HEK293 (cell line): Measurements from ENCODE around the gene CNPY4.

Experiments used
- CTCF ChIA-PET: fragments of 350-600 bp; formaldehyde crosslinking; extraction: SDS; loops from one replicate; lab custom pipeline; 2021; ENCODE audit warnings: antibody characterized with exemption; lab: Yijun Ruan, JAX
- POLR2A ChIA-PET: fragments of 300-600 bp; formaldehyde crosslinking; extraction: SDS; loops from one replicate; lab custom pipeline; 2020; ENCODE audit warnings: antibody characterized with exemption, inconsistent platforms; lab: Yijun Ruan, JAX
- H3K27ac ChIP-seq: fragments of 200-500 bp; sonication (Bioruptor generic); 2 replicates; pipeline ENCODE4 v1.5.1; 2014; ENCODE audit warnings: low read depth, low read length, control low read depth, inconsistent platforms; ENCODE audit errors: extremely low read depth
- H3K36me3 ChIP-seq, 2 experiments: fragments of 200-500 bp in 1 of 2; sonication (Bioruptor generic) in 1 of 2; 1 replicate in 1 of 2; 2 replicates in 1 of 2; pipeline ENCODE4 v1.5.1; 2014 to 2017; ENCODE audit warnings: inconsistent platforms in 2 of 2, low read length in 2 of 2; ENCODE audit not compliant: control insufficient read depth in 2 of 2, insufficient read depth in 1 of 2
- H3K4me1 ChIP-seq: fragments of 200-500 bp; sonication (Bioruptor generic); 2 replicates; pipeline ENCODE4 v1.5.1; 2014; ENCODE audit warnings: mild to moderate bottlenecking, low read length, inconsistent platforms; ENCODE audit not compliant: control insufficient read depth, insufficient read depth
- H3K4me3 ChIP-seq: 2 replicates; pipeline ENCODE4 v1.5.1; 2011; ENCODE audit warnings: low read depth, mild to moderate bottlenecking, control low read depth, low read length, moderate library complexity
- H3K9me3 ChIP-seq: fragments of 200-500 bp; sonication (Bioruptor generic); 2 replicates; pipeline ENCODE4 v1.5.1; 2014; ENCODE audit warnings: low read depth, low read length, inconsistent platforms; ENCODE audit not compliant: control insufficient read depth, insufficient read depth
- AEBP2 ChIP-seq: fragments of 450-650 bp; formaldehyde crosslinking; IDR thresholded peaks from 2 replicates; pipeline ENCODE4 v1.5.1; 2016; ENCODE audit warnings: missing biosample characterization, missing genetic modification characterization, borderline replicate concordance
- EGR2 ChIP-seq: fragments of 450-650 bp; formaldehyde crosslinking; IDR thresholded peaks from 2 replicates; pipeline ENCODE4 v1.5.1; 2016; ENCODE audit warnings: low read depth, missing biosample characterization, missing genetic modification characterization
- GLIS1 ChIP-seq: fragments of 450-650 bp; formaldehyde crosslinking; IDR thresholded peaks from 2 replicates; pipeline ENCODE4 v1.5.1; 2016; ENCODE audit warnings: missing biosample characterization, missing genetic modification characterization
- IKZF3 ChIP-seq: fragments of 450-650 bp; IDR thresholded peaks from 2 replicates; pipeline ENCODE4 v1.5.0; 2018; ENCODE audit warnings: missing biosample characterization, mild to moderate bottlenecking, missing genetic modification characterization, moderate library complexity
- KLF17 ChIP-seq: fragments of 450-650 bp; formaldehyde crosslinking; IDR thresholded peaks from 2 replicates; pipeline ENCODE4 v1.5.1; 2016; ENCODE audit warnings: missing biosample characterization, missing genetic modification characterization
- ZBTB11 ChIP-seq: fragments of 450-650 bp; formaldehyde crosslinking; conservative IDR thresholded peaks from 2 replicates; pipeline ENCODE4 v1.5.1; 2016; ENCODE audit warnings: low read depth, missing biosample characterization, missing genetic modification characterization
- ZBTB17 ChIP-seq: fragments of 450-650 bp; formaldehyde crosslinking; IDR thresholded peaks from 2 replicates; pipeline ENCODE4 v1.5.1; 2016; ENCODE audit warnings: missing biosample characterization, missing genetic modification characterization
- ZFP37 ChIP-seq: fragments of 450-650 bp; formaldehyde crosslinking; IDR thresholded peaks from 2 replicates; pipeline ENCODE4 v1.5.1; 2016; ENCODE audit warnings: missing biosample characterization, missing genetic modification characterization
- ZIC2 ChIP-seq: fragments of 450-650 bp; formaldehyde crosslinking; IDR thresholded peaks from 2 replicates; pipeline ENCODE4 v1.5.1; 2016; ENCODE audit warnings: missing biosample characterization, missing genetic modification characterization
- ZNF121 ChIP-seq: fragments of 450-650 bp; formaldehyde crosslinking; IDR thresholded peaks from 2 replicates; pipeline ENCODE4 v1.5.1; 2016; ENCODE audit warnings: missing biosample characterization, missing genetic modification characterization
- ZNF24 ChIP-seq: fragments of 450-650 bp; formaldehyde crosslinking; IDR thresholded peaks from 2 replicates; pipeline ENCODE4 v1.5.1; 2016; ENCODE audit warnings: missing biosample characterization, missing genetic modification characterization
- ZNF335 ChIP-seq: fragments of 450-650 bp; formaldehyde crosslinking; conservative IDR thresholded peaks from 2 replicates; pipeline ENCODE4 v1.5.1; 2016; ENCODE audit warnings: missing biosample characterization, missing genetic modification characterization
- ZNF341 ChIP-seq: fragments of 450-650 bp; formaldehyde crosslinking; IDR thresholded peaks from 2 replicates; pipeline ENCODE4; 2016; ENCODE audit warnings: low read depth, missing biosample characterization, missing genetic modification characterization
- ZNF350 ChIP-seq: fragments of 450-650 bp; formaldehyde crosslinking; IDR thresholded peaks from 2 replicates; pipeline ENCODE4 v1.5.0; 2017; ENCODE audit warnings: missing biosample characterization, mild to moderate bottlenecking, missing genetic modification characterization
- ZNF354C ChIP-seq: fragments of 450-650 bp; formaldehyde crosslinking; IDR thresholded peaks from 2 replicates; pipeline ENCODE4 v1.5.1; 2016; ENCODE audit warnings: missing biosample characterization, missing genetic modification characterization, low read depth, borderline replicate concordance
- ZNF394 ChIP-seq: fragments of 450-650 bp; formaldehyde crosslinking; IDR thresholded peaks from 2 replicates; pipeline ENCODE4 v1.5.1; 2016; ENCODE audit warnings: missing biosample characterization, missing genetic modification characterization, mild to moderate bottlenecking, moderate library complexity, borderline replicate concordance
- ZNF423 ChIP-seq: fragments of 450-650 bp; formaldehyde crosslinking; IDR thresholded peaks from 2 replicates; pipeline ENCODE4 v1.5.1; 2016; ENCODE audit warnings: missing biosample characterization, missing genetic modification characterization
- ZNF433 ChIP-seq: fragments of 450-650 bp; formaldehyde crosslinking; IDR thresholded peaks from 2 replicates; pipeline ENCODE4 v1.5.1; 2016; ENCODE audit warnings: missing biosample characterization, missing genetic modification characterization, low read depth
- ZNF555 ChIP-seq: fragments of 450-650 bp; formaldehyde crosslinking; conservative IDR thresholded peaks from 2 replicates; pipeline ENCODE4 v1.5.1; 2017; ENCODE audit warnings: missing biosample characterization, mild to moderate bottlenecking, missing genetic modification characterization, inconsistent platforms
- ZNF621 ChIP-seq: fragments of 450-650 bp; formaldehyde crosslinking; IDR thresholded peaks from 2 replicates; pipeline ENCODE4 v1.5.1; 2017; ENCODE audit warnings: missing biosample characterization, missing genetic modification characterization
- ZNF660 ChIP-seq: fragments of 450-650 bp; IDR thresholded peaks from 2 replicates; pipeline ENCODE4 v1.5.1; 2018; ENCODE audit warnings: missing biosample characterization, mild to moderate bottlenecking, missing genetic modification characterization
- ZSCAN4 ChIP-seq: fragments of 450-650 bp; formaldehyde crosslinking; IDR thresholded peaks from 2 replicates; pipeline ENCODE4 v1.5.1; 2017; ENCODE audit warnings: missing biosample characterization, missing genetic modification characterization

CNPY4 gene

GRCh38 chr7:100087055-100087750, 32.2 kb upstream of the CNPY4 start (continued):
- TF ChIP-seq ZBTB11 (tag by site-specific recombination) = no peak
- no peak for TF ChIP-seq AEBP2 (tag by site-specific recombination)
- no peak for TF ChIP-seq ZNF335 (tag by site-specific recombination)
- TF ChIP-seq ZNF341 (tag by site-specific recombination) = no peak
- no peak for TF ChIP-seq GLIS1 (tag by site-specific recombination)
- no peak for TF ChIP-seq ZNF24 (tag by site-specific recombination)
- no peak for TF ChIP-seq ZBTB17 (tag by site-specific recombination)

- POLR2A ChIA-PET = interaction anchor here (0.7 to 7.9 kb wide), 2 partner anchors 13 to 39 kb away, joined by 3 to 115 read pairs; partner anchors contain the start of genes AP4M1, MBLAC1 and MCM7
- Histone ChIP-seq H3K27ac (peak overlapping the region; percentile 79), H3K4me1 (peaks cover 8% of the 10 kb centered on the region), H3K36me3 (peaks cover 8 to 30% of the 10 kb centered on the region in 2 experiments), H3K9me3 (no peaks in the 10 kb centered on the region), H3K4me3 (peak overlapping the region; percentile 86)
- CTCF ChIA-PET = interaction anchor here (0.6 kb wide), 1 partner anchor 308 kb away, joined by 3 read pairs; no protein-coding TSS in a partner anchor
- no peak for TF ChIP-seq ZIC2 (tag by site-specific recombination)
- peak; percentile 96 for TF ChIP-seq ZNF121 (tag by site-specific recombination)
Observed at GRCh38 chr7:100088095-100088620, 31.3 kb upstream of the CNPY4 start.

GRCh38 chr7:100088621-100089457, 30.6 kb upstream of the CNPY4 start, which contains the start of gene COPS6:
TSS of gene COPS6 (plus strand) at chr7:100088969. CDS start at chr7:100088991, 22 bp downstream.
- Histone ChIP-seq H3K9me3 (no peaks in the 10 kb centered on the region), H3K36me3 (peaks cover 8 to 36% of the 10 kb centered on the region in 2 experiments), H3K4me1 (peaks cover 8% of the 10 kb centered on the region), H3K4me3 (peak within 1 kb of the TSS; percentile 86), H3K27ac (peak within 1 kb of the TSS; percentile 79)
- POLR2A ChIA-PET = interaction anchor here (0.7 to 7.9 kb wide), 2 partner anchors 12 to 38 kb away, joined by 3 to 115 read pairs; partner anchors contain the start of genes AP4M1, MBLAC1 and MCM7
- CTCF ChIA-PET = interaction anchor here (0.6 kb wide), 1 partner anchor 307 kb away, joined by 3 read pairs; no protein-coding TSS in a partner anchor
- TF ChIP-seq ZNF433 (tag by site-specific recombination) (no peak), EGR2 (tag by site-specific recombination) (peak; percentile 36; the same call in 1 of the 2 replicates), IKZF3 (peak; percentile 79; the same call in 1 of the 2 replicates), ZNF341 (tag by site-specific recombination) (peak; percentile 49; the same call in 1 of the 2 replicates), ZNF621 (tag by site-specific recombination) (no peak), ZNF423 (peak; percentile 65), KLF17 (peak; percentile 54; the same call in 1 of the 2 replicates), ZNF394 (tag by site-specific recombination) (peak; percentile 59; the same call in 1 of the 2 replicates), ZNF660 (tag by site-specific recombination) (peak; percentile 72), ZSCAN4 (tag by site-specific recombination) (no peak; the same call in 1 of the 2 replicates), ZFP37 (peak; percentile 21; the same call in 1 of the 2 replicates), ZNF555 (tag by site-specific recombination) (no peak), ZNF354C (tag by site-specific recombination) (no peak), ZNF350 (no peak)
